ENCODE data around the gene ARPC1A.

ARPC1A gene

DNA sequence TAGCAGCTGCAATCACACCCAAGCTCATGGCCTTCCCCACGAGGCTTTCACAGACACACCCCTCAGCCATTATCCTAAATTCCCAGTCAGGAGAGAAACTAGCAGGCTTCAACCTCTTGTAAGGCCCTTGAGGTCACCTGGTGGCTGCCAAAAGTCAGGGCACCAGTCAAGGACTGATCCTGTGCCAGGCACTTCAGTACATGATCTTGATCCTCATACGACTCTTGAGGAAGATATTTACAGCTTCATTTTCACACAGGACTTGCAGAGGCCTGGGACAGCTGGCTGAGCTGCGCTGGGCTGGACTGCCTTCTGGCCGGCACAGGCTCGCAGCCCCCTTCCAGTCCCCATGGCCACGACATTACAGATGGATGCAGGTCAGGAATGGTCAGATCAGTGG is 73.9 kb downstream of the ARPC1A start:
- TF ChIP-seq, protein P1, sequence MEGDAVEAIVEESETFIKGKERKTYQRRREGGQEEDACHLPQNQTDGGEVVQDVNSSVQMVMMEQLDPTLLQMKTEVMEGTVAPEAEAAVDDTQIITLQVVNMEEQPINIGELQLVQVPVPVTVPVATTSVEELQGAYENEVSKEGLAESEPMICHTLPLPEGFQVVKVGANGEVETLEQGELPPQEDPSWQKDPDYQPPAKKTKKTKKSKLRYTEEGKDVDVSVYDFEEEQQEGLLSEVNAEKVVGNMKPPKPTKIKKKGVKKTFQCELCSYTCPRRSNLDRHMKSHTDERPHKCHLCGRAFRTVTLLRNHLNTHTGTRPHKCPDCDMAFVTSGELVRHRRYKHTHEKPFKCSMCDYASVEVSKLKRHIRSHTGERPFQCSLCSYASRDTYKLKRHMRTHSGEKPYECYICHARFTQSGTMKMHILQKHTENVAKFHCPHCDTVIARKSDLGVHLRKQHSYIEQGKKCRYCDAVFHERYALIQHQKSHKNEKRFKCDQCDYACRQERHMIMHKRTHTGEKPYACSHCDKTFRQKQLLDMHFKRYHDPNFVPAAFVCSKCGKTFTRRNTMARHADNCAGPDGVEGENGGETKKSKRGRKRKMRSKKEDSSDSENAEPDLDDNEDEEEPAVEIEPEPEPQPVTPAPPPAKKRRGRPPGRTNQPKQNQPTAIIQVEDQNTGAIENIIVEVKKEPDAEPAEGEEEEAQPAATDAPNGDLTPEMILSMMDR (IDR thresholded peaks at IDR 0.05) = no peak
- no peak overlapping the region for H2AFZ ChIP-seq
- no peaks in the 10 kb centered on the region for H3K36me3 ChIP-seq (ENCODE audit: control insufficient read depth, insufficient read depth, low read length)
- H3K27ac ChIP-seq = no peak overlapping the region
- H3K27me3 ChIP-seq (ENCODE audit: control insufficient read depth, insufficient read depth, low read length) = no peaks in the 10 kb centered on the region
- no peak overlapping the region for H3K9ac ChIP-seq
- no peaks in the 10 kb centered on the region for H3K9me3 ChIP-seq (ENCODE audit: control insufficient read depth, low read length)
- H3K4me2 ChIP-seq (ENCODE audit: low read length) = no peak overlapping the region
- no peak overlapping the region for H3K4me3 ChIP-seq (ENCODE audit: low read depth, low read length)
- H3K4me1 ChIP-seq = no peaks in the 10 kb centered on the region
- H3K79me2 ChIP-seq = no peaks in the 10 kb centered on the region

GRCh38 chr7:99402854-99403253 is 77.2 kb downstream of the ARPC1A start:
- TF ChIP-seq, protein P1 (IDR thresholded peaks at IDR 0.05) = no peak

DNA sequence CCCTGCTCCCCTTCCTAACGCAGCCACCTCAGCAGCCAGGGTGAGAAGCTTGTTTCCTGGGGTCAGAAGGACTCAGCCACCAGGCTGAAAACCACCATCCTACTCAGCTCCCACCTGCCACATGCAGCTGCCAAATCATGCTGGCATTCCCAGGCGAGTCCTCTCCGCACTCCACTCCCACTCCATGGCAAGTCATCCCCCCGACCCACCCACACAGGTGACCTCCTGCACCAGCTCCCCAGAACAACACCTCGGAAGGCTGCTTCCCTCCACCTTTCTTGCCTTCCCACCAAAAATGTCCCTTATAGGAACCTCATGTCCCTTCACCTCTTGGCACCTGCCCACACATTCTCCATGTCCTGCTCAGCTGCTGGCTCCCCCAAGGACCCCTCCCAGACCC is 78.1 kb downstream of the ARPC1A start:
- H2AFZ ChIP-seq = no peak overlapping the region
- peaks cover 22% of the 10 kb centered on the region for H3K79me2 ChIP-seq
- no peak overlapping the region for H3K4me2 ChIP-seq (ENCODE audit: low read length)
- TF ChIP-seq, protein P1 (IDR thresholded peaks at IDR 0.05) = no peak
- H3K27me3 ChIP-seq (ENCODE audit: control insufficient read depth, insufficient read depth, low read length) = no peaks in the 10 kb centered on the region
- H3K9me3 ChIP-seq (ENCODE audit: control insufficient read depth, low read length) = no peaks in the 10 kb centered on the region
- H3K4me3 ChIP-seq (ENCODE audit: low read depth, low read length) = no peak overlapping the region
- H3K9ac ChIP-seq = no peak overlapping the region
- no peaks in the 10 kb centered on the region for H3K36me3 ChIP-seq (ENCODE audit: control insufficient read depth, insufficient read depth, low read length)
- no peak overlapping the region for H3K27ac ChIP-seq
- H3K4me1 ChIP-seq = peaks cover 4% of the 10 kb centered on the region

More at GRCh38 chr7:99402854-99403253, 77.2 kb downstream of the ARPC1A start:
- no peaks in the 10 kb centered on the region for H3K36me3 ChIP-seq (ENCODE audit: control insufficient read depth, insufficient read depth, low read length)
- H3K9ac ChIP-seq = no peak overlapping the region
- no peaks in the 10 kb centered on the region for H3K9me3 ChIP-seq (ENCODE audit: control insufficient read depth, low read length)
- H3K79me2 ChIP-seq = peaks cover 17% of the 10 kb centered on the region
- H3K4me1 ChIP-seq = peaks cover 4% of the 10 kb centered on the region
- no peak overlapping the region for H2AFZ ChIP-seq
- no peak overlapping the region for H3K4me3 ChIP-seq (ENCODE audit: low read depth, low read length)
- no peak overlapping the region for H3K4me2 ChIP-seq (ENCODE audit: low read length)
- H3K27me3 ChIP-seq (ENCODE audit: control insufficient read depth, insufficient read depth, low read length) = no peaks in the 10 kb centered on the region
- H3K27ac ChIP-seq = no peak overlapping the region

DNA sequence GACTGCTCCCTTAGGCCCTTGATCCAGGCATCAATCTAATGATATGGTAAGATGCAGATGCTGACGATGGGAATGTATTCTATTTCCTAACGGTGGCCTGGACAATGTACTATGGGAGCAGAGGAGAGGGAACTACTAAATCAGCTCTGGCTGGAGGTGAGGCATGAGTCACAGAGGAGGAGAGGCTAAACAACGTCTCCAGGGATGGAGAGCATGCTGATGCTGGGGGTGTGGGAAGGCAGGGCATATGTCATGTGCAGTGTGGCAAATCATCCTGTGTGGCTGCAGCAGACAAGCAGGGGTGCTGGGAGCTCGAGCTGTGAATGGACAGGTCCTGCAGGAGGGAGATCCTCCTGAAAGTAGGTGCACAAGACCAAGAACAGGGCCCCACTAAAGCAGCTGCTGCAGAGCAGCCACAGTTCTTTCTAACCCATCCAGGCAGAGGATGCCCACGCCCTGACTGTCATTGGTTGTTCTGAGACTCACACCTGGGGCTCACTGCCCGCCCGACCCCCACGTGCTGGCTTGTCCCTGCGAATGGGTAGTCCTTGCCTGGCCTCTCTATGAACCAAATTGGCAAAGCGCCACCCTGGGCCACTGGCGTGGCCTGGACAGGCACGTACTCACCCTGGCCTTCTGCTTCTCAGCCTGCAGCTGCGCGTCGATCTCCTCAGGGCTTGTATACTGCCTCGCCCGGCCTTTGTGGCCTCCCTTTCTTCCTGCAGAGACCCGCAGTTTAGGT is 78.7 kb downstream of the ARPC1A start:
- TF ChIP-seq, protein P1 (IDR thresholded peaks at IDR 0.05) = no peak
- Histone ChIP-seq H3K9ac (no peak overlapping the region), H3K36me3 (ENCODE audit: control insufficient read depth, insufficient read depth, low read length) (no peaks in the 10 kb centered on the region), H3K9me3 (ENCODE audit: control insufficient read depth, low read length) (no peaks in the 10 kb centered on the region), H3K79me2 (peaks cover 26% of the 10 kb centered on the region), H3K27ac (no peak overlapping the region), H3K4me3 (ENCODE audit: low read depth, low read length) (no peak overlapping the region), H3K4me2 (ENCODE audit: low read length) (no peak overlapping the region), H3K4me1 (peaks cover 4% of the 10 kb centered on the region), H2AFZ (no peak overlapping the region), H3K27me3 (ENCODE audit: control insufficient read depth, insufficient read depth, low read length) (no peaks in the 10 kb centered on the region)

DNA sequence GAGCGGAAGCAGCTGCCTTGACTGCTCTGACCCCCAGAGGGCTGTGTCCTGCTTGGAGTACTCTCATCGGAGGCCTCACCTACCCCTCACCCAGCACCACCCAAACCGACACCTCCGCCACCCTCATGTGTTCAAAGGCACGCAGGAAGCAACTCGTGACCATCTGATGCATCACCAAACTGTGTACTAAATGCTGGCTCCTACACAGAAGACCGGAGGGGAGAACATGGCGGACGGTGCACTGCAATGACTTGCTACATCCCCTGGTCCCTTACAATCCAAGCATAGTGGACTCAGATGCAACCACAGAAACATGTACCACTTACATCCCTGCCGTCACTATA is 79.3 kb downstream of the ARPC1A start:
- Histone ChIP-seq H3K36me3 (ENCODE audit: control insufficient read depth, insufficient read depth, low read length) (no peaks in the 10 kb centered on the region), H3K4me3 (ENCODE audit: low read depth, low read length) (no peak overlapping the region), H3K27ac (no peak overlapping the region), H3K9me3 (ENCODE audit: control insufficient read depth, low read length) (no peaks in the 10 kb centered on the region), H3K79me2 (peaks cover 28% of the 10 kb centered on the region), H3K9ac (no peak overlapping the region), H3K4me2 (ENCODE audit: low read length) (no peak overlapping the region), H2AFZ (no peak overlapping the region), H3K4me1 (peaks cover 4% of the 10 kb centered on the region), H3K27me3 (ENCODE audit: control insufficient read depth, insufficient read depth, low read length) (no peaks in the 10 kb centered on the region)
- TF ChIP-seq, protein P1 (IDR thresholded peaks at IDR 0.05) = no peak

Measured in parathyroid adenoma (tissue), 2 donors.